Measurements from ENCODE around the gene GMDS.

Gene GMDS

DNA sequence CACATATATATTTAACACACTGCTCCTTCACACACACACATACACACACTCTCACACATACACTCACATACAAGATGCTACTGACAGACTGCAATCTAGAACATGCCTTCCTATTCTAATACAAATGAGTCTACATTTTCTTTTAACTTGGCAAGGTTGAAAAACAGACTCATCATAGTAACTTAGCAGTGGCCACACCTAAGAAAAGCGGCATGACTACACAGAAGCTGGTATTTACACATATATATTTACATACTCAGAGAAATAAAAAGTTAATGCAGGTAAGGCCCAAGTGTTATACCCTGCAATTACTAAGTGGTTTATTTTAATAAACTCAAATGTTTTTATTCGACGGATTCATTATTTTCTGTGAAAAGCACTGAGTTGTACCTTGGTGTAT, 426.4 kb downstream of the GMDS start:
- DNase-seq, result no peak

DNA sequence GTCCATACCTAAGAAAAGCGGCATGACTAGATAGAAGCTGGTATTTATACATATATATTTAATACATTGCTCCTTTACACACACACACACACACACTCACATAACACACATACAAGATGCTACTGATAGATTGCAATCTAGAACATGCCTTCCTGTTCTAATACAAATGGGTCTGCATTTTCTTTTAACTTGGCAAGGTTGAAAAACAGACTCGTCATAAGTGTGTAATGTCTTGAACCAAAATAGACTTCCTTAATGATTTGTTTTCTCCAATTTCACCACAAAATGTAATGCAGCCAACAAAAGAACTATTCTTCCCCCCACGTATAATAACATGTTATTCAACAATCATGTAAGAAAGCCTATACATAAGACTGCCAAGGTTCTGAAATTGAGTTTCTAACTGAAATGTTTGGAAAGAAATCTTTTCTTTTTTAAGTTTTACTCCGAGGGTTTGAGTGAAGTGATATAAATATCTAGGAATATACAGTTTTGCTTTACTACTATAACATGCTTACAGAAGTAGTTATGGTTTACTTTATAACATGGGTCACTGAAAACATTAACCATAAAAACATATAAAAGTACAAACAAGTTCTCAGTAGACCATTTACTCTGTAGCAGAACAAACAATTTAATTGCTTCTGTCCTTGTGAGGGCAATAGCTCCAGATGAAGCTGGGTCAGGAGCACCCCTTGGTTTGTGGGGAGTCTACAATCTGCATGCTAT, 428.2 kb downstream of the GMDS start:
- no peak for DNase-seq

DNA sequence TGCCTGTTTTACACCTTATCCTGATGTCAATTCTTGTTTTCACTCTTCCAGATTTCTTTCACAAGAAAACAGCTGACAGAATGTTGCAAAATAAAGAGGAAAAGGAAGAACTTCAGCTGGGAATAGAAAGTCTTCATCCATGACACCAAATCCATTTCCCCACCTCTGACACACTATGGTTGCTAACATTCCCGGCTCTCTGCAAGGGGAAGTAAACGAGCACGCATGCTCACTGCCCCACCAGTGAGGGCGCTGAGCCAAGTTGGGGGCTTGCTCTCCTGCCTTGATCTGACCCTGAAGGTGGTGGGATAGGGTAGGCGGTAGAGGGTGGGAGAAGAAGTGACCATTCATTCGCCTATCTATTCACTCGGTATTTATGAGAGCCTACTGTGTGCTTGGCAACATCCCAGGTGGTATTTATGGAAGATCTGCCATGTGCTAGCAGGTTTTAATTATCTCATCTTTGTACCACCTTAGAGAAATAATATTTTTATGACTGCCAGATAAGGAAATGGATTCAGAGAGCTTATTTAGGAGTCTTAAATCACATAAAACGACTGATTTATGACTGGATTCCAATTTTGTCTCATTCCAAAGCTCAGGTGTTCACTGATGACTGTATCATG, 429.5 kb downstream of the GMDS start:
- DNase-seq, result no peak

DNA sequence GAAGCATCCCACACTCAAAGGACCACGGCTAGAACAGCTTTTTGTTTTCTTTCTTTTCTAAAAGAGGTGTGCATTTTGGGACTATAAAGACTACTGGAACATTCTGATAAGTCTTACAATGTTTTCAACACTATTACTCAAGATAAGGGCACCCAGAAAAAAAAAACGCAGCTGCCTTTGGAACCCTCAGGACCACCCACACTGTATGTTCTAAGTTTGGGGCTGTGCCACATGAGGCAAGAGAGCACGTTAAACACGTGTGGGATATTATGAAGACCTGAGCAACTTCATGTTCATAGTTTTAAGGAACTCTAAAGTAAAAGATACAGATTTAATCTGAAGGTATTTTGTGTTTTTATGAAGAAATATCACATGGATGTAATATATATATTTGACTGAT, 431.1 kb downstream of the GMDS start:
- no peak for DNase-seq

DNA sequence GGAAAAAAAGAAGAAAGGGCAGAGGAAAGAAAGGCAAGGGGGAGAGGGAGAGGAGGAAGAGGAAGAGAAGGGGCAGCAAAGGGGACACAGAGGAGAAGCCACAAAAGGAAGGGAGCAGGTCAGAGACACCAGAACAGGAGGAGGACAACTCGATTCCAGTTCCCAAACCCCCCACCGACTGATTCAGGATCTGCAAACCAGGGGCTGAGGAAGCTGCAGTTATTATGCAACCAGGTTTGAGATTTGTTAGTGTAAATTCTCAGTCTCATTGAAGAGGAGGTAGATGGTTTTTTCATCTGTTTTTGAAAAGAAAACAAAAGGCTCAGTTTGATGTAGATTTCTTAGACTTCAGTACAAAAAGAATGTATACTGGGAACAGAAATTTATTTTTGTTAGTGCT, 432.9 kb downstream of the GMDS start:
- no peak for DNase-seq

DNA sequence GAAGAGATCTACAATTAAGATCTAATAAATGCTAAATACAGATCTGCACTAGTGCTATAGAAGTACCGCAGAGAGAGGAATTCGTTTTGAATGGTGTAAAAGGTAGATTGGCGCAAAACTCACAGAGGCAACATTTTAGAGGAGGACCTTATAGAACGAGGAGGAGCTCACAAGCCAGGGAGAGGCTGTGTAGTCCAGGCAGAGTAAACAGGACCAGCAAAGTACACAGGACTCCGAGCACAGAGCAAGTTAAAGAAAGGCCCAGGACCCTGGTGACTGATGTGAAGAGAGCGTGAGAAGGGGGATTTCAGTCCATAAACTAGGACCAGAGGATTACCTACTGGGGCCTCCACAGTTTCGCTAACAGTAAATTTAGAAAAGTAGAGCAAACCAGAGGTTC, 433.4 kb downstream of the GMDS start:
- no peak for DNase-seq

DNA sequence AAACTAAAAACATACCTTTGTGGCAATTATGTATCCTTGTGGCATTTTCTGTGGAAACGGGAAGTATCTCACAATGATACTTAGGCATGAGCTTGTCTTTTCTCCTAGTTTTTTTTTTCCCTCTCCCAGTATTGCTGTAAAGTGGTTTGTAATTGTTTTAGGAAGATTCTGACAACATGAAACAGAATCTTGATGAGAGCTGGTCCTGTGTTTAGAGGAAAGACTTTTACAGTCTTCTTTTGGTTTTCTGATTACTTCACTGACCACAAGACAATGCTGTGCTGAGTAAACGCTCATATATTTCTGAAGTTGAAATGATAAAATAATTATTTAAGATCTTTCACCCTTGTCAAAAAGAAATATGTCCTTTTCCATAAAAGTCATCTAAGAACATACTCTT, 434.5 kb downstream of the GMDS start:
- DNase-seq, result no peak

DNA sequence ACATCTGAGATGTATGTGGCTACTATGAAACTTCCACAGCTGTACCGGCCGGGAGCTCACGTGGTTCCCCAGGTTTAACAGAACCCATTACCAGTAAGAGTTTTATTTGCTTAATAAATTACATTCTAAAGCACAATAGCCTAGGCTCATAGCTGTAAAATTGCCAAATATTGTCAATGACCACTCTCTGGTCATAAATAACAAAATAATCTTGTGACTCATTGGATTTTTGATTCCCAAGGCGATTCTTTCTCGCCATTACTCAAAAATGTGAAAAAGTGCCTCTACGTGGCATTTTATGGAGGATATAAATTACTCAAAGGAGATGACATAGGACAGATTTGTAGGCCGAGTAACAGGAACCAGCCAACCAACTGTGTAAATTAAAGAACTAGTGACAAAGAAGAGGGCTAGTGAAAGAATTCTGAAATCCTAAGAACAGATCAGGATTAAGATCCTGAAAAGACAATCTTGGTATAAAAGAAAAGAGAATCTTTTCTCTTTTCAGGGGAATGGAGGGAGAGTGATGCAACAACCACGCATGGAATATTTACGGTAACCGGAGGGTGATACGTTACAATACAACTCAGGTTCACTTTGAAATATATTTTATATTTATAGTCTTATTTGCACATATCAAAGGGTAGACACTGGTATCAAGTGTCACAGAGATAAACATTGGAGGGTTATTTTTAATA, 436.0 kb downstream of the GMDS start:
- no peak for DNase-seq

DNA sequence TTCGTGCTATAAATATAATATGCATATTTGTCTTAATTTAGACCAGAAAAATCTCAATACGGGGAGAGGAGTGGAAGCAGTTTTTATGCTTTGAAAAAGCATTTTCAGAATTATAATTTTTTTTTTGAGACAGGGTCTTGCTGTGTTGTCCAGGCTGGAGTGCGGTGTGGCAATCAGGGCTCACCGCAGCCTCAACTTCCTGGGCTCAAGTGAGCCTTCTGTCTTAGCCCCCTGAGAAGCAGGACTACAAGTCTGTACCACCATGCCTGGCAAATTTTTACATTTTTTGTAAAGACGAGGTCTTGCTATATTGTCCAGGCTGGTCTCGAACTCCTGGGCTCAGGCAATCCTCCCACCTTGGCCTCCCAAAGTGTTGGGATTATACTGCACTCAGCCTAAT, 438.5 kb downstream of the GMDS start:
- DNase-seq, result no peak

DNA sequence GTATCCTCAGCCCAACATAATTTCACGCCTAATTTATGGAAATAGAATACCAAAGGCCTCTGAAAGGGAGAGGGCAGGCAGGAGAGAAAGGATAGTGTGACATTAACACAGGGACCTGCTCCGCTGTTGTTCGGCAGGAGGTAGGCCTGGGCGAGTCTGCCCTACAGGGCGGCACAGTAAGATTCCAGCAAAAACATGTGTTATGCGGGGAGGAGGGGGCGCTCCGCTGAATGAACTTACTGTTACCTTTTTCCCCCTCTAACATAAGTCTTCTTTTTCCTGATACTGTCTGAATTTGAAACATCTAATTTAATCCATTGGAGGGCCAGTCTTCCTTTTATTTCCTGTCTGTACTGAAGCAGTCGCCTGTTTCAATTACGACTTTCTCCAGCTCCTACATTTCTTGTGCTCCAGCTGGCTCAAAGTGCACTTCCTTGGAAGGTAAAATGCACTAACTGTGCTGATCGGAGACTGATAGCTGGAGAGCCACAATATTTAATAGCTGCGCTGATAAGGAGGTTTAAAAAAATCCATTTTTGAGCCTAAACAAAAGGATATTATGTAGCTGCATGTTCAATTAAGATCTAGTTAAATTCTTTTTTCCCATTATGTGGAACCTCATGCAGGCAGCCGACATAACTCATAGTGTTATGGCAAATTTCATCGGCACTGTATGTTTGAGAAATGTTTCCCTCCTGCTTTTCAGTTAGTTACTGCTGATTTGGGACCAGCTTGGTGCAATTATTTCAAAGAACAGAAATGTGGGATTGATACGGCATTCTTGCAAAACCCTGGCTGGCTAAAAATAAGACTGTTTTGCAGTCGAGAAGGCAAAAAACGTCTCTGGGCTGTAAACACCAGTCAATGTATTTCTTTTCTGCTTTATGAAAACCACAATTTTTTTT, 442.7 kb downstream of the GMDS start:
- no peak for DNase-seq

DNA sequence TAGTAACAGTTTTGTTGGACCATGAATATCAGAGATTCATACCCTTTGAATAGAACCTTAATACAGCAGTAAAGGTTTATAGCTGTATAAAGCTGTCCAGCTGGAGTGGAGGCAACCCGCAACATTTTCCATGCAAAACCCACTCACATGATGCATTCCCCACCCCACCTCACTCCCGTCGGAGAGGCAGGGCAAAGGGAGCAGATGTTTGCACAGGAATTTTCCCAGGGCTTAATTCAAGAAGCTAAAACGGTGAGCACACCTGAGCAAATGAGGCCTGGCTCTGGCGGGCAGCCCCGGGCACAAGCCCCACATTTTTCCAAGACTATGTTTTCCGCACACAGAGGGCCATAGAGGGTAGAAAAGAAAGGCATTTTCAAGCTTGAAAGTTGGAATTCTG, 444.0 kb downstream of the GMDS start:
- DNase-seq, result no peak

DNA sequence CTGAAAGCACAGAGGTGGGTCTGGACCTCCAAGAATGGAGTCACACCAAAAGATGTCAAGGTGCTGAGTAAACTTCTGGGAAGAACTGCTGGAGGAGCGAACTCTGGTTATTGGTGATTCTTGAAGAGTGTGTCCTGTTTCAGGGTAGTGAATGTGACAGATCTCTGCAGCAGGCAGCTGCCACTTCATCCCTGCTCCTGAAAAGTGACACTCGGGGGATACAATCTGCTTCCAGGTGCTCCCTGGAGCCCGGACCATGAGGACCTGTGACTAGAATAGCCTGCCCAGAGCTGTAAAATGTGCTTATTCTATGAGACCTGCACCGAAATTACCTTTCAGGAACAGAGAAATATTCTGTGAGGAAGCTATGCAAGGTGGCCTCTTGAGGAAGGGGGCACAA, 444.6 kb downstream of the GMDS start:
- DNase-seq, result no peak

DNA sequence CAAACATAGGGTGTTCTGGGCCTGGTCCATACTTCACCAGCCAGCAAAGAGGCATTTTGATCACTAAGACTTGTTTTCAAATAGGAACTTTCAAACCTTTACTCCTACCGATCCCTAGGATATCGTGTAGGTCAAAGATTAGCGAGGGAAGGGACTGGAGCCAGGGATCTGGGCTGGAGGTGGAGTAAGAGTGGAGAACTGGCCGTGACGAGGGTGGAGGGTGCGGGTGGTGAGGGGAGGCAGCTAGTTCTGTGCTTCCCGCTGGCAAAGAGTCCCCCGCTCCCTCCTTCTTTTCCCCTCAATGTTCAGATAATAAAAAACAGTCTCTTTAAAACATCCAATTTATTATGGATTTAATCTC, 446.5 kb downstream of the GMDS start:
- no peak for DNase-seq

DNA sequence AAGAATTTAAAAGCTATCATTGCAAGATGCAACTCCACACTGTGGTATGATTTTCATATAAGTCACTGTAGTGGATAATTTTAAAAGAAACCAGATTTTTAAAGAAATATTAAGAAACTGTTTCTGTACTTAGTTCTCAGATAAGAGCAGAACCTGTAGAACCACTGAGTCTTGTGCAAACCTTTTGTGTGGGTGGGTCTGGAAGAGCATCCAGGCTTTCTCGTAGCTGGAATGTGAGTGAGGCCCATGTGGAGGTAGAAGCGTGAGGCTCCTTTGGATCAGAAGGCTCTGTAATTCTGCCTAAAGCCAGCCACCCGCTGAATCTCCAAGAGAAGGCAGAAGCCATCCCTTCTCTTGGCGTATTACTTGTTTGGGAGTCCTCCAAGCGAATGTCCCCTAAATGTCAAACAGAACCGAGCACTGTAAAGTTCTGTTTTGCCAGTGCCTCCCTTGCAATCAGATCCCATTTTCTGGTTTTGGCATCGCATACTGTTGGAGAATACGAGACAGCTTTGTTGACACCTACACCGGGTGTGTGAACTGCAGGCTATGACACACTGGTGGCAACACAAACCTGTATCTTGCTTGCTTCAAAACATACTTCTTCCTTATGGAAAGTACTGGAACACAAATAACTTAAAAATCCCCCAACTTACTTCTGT, 447.0 kb downstream of the GMDS start:
- no peak for DNase-seq

DNA sequence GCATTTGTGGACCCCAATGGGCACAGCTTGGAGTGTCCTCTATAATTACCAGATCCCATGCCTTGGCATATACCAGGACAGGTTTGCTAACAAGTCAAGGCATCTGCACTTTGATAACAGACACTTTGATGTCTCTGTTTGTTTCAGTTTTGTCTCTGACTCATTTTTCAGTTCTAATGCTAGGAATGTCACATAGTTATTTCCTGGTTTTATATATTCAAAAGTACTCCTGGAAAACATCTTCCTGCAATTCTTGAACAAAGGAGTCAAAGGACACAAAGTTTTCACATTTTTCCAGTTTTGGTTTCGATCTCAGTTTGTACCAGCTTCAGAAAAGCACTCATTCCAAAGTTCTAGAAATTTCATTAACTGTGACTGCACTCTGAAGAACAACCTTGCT, 447.6 kb downstream of the GMDS start:
- DNase-seq, result no peak

DNA sequence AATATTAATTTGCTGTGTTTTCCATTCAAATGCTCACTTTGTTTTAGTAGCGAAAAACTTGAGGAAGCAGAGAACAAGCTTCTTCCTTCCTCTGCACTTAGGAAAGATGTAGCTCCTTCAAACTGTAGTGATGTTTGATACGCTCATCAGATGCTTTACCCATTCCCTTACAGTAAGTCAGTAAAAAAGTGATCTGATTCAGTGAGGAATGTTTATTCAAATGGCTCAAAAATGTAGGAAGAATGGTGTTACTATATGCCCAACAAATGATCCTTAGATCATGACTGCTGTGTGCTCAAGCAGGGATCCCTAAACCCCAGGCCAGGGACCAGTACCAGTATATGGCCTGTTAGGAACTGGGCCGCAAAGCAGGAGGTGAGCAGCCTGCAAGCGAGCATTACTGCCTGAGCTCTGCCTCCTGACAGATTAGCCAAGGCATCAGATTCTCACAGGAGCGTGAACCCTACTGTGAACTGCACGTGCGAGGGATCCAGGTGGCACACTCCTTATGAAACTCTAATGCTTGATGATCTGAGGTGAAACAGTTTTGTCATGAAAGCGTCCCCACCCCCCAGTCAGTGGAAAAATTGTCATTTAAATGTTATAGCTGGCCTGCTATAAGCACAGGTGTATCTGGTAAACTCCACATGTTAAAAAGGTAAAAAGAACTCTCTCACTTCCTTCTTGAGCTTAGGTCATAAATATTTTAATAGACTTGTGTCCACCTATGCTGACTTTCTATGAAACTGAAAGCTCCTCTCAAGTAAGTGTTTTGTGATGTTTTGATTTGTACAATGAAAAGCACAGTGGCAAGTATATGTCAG, 448.5 kb downstream of the GMDS start:
- DNase-seq, result no peak

DNA sequence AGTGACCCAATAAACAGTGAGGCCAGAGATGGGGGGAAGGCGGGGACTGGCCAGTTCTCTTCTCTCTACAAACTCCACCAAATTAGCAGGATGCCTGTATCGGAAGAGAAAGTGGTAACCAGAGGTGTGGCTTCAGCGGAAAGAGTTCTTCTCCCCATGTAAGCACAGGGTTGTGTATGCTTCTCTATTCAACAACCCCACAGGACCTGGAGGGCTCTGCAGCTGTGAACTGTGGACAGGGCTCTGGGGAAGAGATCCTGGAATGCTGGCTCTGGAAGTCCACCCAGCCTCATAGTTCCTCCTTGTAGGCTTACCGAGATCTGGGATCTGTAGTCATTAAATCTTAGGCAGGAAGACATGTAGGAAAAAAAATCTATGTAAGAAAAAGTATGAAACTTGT, 449.5 kb downstream of the GMDS start:
- DNase-seq, result no peak

DNA sequence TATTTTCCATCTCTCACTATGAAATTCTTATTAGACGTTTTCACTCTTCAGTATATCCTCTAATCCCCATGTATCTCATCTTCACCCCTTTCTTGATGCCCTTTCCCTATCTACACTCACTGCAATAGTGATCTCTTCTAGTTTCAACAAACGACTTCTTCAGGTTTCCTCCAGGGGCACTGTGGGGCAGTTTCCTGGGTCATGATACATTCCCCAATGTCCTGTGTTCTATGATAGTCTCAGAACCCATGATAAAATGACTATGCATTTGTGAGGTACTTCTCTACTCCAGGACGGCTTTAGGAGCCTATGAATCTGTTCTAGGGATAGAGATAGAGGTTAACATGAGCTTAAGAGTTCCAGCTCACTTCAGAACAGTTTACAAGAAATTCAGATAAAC, 452.4 kb downstream of the GMDS start:
- DNase-seq, result no peak

DNA sequence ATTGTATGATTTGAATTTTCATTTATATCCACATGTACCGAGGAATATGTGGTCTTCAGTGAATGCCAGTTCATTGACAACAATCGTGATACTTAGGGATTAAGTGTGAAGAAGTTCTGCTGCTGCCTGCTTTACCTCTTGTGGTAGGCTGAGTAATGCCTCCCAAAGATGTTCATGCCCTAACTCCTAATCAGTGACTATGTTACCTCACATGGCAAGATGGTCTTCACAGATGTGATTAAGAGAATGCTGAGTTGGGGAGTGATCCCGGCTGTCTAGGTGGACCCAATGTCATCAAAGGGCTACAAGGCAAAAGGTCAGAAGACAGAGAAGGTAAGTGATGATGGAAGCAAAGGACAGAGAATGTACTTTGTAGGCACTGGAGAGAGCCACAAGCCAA, 454.7 kb downstream of the GMDS start:
- DNase-seq, result no peak

DNA sequence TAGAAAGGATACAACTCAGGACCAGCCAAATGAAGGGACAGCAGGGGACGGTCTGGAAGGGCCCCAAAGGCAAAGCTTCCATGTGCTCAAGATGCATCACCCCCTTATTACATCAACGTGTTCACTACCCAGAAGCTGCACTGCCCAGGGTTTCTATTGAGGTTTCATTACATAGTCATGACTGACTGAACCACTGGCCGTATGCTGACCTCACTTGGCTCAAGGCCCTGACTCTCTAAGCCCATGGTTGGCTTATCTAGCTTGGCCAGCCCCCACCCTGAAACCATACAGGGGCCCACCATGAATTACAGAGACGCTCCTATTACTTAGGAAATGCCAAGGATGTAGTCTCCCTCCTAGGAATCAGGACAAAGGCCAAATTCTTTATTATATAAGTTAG, 456.3 kb downstream of the GMDS start:
- no peak for DNase-seq

DNA sequence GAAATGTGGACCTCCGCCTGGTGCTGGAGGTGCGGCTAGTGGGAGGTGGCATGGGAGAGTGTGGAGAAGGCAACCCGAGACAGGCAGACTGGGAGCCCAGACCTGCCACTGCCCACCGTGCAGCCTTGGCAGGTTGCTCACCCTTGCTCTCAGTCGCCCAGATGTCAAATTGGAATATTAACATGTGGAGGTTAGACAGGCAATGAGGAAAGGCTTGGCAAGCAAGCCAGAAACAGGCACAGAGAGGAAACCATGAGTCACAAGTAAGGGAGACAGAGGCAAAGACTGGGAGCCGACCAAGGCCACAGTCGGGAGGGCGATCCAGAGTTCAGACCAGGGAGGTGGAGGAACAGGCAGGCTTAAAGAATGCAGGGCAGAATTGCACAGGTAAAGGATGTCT, 457.5 kb downstream of the GMDS start:
- DNase-seq, result no peak
